Measurements from ENCODE around the gene PLOD3. TPM values are rescaled to one million over a fixed set of nuclear protein-coding genes. Genes with fewer than 3 reads are reported as not detected.

Gene PLOD3
- total RNA-seq, 1 donor from 2014 or later = 161 TPM

DNA sequence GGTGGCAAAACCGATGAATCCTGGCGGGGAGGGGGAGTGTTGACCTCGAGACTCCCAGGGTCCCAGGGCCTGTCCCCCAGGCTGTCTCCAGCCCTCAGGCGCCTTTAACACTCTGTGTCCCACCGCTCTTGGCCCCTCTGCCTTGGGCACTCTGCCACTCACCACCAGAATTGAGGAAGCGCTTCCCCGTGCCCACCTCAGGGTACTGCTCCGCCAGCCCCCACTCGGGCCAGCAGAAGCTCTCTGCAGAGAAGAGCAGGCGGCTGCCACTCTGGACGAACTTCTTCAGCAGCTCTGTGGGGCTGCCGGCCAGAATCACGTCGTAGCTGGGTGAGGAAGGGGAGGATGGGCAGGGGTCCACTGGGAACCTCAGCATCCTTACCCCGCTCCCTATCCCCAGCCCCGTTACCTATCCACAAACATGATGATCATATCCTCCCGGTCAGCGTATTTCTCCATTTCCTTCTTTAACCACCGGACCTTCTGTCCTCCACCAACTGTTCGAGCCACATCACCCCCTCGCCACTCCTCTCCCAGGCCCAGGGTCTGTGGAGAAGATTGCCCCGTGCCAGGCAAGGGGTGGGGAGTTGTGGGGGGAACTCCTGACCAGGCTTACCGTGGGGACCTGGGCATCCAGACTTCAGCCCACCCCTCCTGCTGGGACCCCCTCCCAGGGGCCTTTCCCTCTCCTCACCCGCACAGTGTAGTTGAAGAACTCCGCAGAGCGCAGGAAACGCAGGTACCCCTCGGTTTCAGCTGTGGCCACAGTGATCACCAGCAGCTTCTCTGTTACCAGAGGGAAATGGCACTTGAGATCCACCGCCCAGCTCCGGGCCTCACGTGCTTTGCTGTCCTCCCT lies 1.2 kb downstream of the PLOD3 start:
- DNase-seq (ENCODE audit: low read depth) = no peak
- H4K20me1 ChIP-seq (ENCODE audit: insufficient read depth, low read length) = peaks cover 43% of the 10 kb centered on the region
- Mint-ChIP-seq H3K27me3 (ENCODE audit: low read depth, unreplicated experiment) (no peaks in the 10 kb centered on the region), H3K27ac (ENCODE audit: unreplicated experiment) (peak overlapping the region; percentile 44), H3K4me3 (ENCODE audit: unreplicated experiment) (peak overlapping the region; percentile 99), H3K36me3 (ENCODE audit: low read depth, unreplicated experiment) (peaks cover 11% of the 10 kb centered on the region), H3K9me3 (ENCODE audit: unreplicated experiment) (no peaks in the 10 kb centered on the region), H3K4me1 (ENCODE audit: low read depth, unreplicated experiment) (peaks cover 16% of the 10 kb centered on the region)
- H3K4me2 ChIP-seq (ENCODE audit: low read length) = peak overlapping the region; percentile 85
- H3K79me2 ChIP-seq (ENCODE audit: insufficient read depth, low read length) = peaks cover 57% of the 10 kb centered on the region
- H3K4me1 ChIP-seq (ENCODE audit: insufficient read depth, low read length) = peaks cover 19% of the 10 kb centered on the region
- peak overlapping the region; percentile 86 for H3K27ac ChIP-seq (ENCODE audit: low read depth, low read length)
- H3K4me3 ChIP-seq (ENCODE audit: insufficient read depth, low read depth, low read length) = peak overlapping the region; percentile 87
- no peak for FAIRE-seq
- peak overlapping the region; percentile 69 for H2AFZ ChIP-seq (ENCODE audit: low read depth, low read length)
- no peak for TF ChIP-seq EZH2 (IDR thresholded peaks at IDR 0.05; ENCODE audit: insufficient read depth, low read length)
- TF ChIP-seq, protein P1, sequence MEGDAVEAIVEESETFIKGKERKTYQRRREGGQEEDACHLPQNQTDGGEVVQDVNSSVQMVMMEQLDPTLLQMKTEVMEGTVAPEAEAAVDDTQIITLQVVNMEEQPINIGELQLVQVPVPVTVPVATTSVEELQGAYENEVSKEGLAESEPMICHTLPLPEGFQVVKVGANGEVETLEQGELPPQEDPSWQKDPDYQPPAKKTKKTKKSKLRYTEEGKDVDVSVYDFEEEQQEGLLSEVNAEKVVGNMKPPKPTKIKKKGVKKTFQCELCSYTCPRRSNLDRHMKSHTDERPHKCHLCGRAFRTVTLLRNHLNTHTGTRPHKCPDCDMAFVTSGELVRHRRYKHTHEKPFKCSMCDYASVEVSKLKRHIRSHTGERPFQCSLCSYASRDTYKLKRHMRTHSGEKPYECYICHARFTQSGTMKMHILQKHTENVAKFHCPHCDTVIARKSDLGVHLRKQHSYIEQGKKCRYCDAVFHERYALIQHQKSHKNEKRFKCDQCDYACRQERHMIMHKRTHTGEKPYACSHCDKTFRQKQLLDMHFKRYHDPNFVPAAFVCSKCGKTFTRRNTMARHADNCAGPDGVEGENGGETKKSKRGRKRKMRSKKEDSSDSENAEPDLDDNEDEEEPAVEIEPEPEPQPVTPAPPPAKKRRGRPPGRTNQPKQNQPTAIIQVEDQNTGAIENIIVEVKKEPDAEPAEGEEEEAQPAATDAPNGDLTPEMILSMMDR (IDR thresholded peaks at IDR 0.05; ENCODE audit: insufficient read depth, low read depth, low read length) = no peak
- peak overlapping the region; percentile 84 for H3K9ac ChIP-seq (ENCODE audit: low read length)
- no peaks in the 10 kb centered on the region for H3K9me3 ChIP-seq (ENCODE audit: insufficient read depth, low read depth, low read length)
- peaks cover 7% of the 10 kb centered on the region for H3K36me3 ChIP-seq (ENCODE audit: insufficient read depth, low read length)
- H3K27me3 ChIP-seq (ENCODE audit: insufficient read depth, low read length) = no peaks in the 10 kb centered on the region

DNA sequence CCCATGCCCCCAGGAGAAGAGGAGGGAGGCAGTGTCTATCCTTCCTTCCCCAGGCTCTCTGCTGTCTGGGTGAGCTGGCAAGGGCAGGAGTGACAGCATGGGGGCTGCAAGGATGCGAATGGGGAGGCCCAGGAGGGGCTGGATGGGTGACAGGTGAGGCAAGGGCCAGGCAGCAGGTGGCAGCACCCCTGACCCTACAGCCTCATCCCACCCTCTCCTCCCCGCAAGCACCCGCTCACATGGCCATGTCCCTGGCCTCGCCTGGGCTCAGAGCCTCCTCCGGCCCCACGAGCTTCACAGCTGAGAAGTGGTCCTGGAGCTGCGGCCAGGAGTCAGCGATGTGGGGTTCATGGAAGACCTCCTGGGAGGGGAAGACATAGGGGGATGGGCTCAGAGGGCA lies 5.4 kb downstream of the PLOD3 start:
- FAIRE-seq = no peak
- Histone ChIP-seq H3K27me3 (ENCODE audit: insufficient read depth, low read length) (no peaks in the 10 kb centered on the region), H3K9me3 (ENCODE audit: insufficient read depth, low read depth, low read length) (no peaks in the 10 kb centered on the region), H3K27ac (ENCODE audit: low read depth, low read length) (no peak overlapping the region), H2AFZ (ENCODE audit: low read depth, low read length) (no peak overlapping the region), H3K79me2 (ENCODE audit: insufficient read depth, low read length) (peaks cover 24% of the 10 kb centered on the region), H3K9ac (ENCODE audit: low read length) (no peak overlapping the region), H3K4me1 (ENCODE audit: insufficient read depth, low read length) (peaks cover 19% of the 10 kb centered on the region), H3K36me3 (ENCODE audit: insufficient read depth, low read length) (peaks cover 10% of the 10 kb centered on the region), H3K4me3 (ENCODE audit: insufficient read depth, low read depth, low read length) (no peak overlapping the region), H4K20me1 (ENCODE audit: insufficient read depth, low read length) (peaks cover 41% of the 10 kb centered on the region), H3K4me2 (ENCODE audit: low read length) (no peak overlapping the region)
- H3K27me3 Mint-ChIP-seq (ENCODE audit: low read depth, unreplicated experiment) = no peaks in the 10 kb centered on the region
- no peak overlapping the region for H3K4me3 Mint-ChIP-seq (ENCODE audit: unreplicated experiment)
- H3K27ac Mint-ChIP-seq (ENCODE audit: unreplicated experiment) = no peak overlapping the region
- no peak for DNase-seq (ENCODE audit: low read depth)
- H3K4me1 Mint-ChIP-seq (ENCODE audit: low read depth, unreplicated experiment) = peaks cover 6% of the 10 kb centered on the region
- peaks cover 13% of the 10 kb centered on the region for H3K36me3 Mint-ChIP-seq (ENCODE audit: low read depth, unreplicated experiment)
- H3K9me3 Mint-ChIP-seq (ENCODE audit: unreplicated experiment) = no peaks in the 10 kb centered on the region
- no peak for TF ChIP-seq EZH2 (IDR thresholded peaks at IDR 0.05; ENCODE audit: insufficient read depth, low read length)
- TF ChIP-seq, protein P1 (IDR thresholded peaks at IDR 0.05; ENCODE audit: insufficient read depth, low read depth, low read length) = no peak

DNA sequence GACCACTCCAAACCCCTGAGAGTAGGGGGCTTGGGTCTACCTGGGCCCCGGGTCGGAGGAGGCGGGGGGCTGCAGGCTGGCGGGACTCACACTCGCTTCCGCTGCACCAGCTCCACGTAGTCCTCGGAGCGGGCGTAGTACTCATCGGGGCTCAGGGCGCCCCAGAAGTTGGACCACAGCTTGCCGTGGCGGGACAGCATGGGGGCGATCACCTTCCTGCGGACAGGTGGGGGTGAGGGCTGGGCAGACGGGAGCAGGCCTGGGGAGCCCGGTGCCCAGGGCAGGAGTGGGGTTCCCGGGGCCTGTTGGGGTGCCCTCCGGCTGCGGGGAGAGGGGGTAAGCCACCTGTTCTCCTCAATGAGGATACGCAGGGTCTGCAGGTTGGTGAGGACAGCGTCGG lies 5.9 kb downstream of the PLOD3 start:
- peaks cover 13% of the 10 kb centered on the region for H3K36me3 Mint-ChIP-seq (ENCODE audit: low read depth, unreplicated experiment)

More for the DNA sequence above, 5.9 kb downstream of the PLOD3 start:
- FAIRE-seq = no peak
- TF ChIP-seq, protein P1 (IDR thresholded peaks at IDR 0.05; ENCODE audit: insufficient read depth, low read depth, low read length) = no peak
- TF ChIP-seq EZH2 (IDR thresholded peaks at IDR 0.05; ENCODE audit: insufficient read depth, low read length) = no peak
- Histone ChIP-seq H2AFZ (ENCODE audit: low read depth, low read length) (no peak overlapping the region), H3K27me3 (ENCODE audit: insufficient read depth, low read length) (no peaks in the 10 kb centered on the region), H3K36me3 (ENCODE audit: insufficient read depth, low read length) (peaks cover 10% of the 10 kb centered on the region), H4K20me1 (ENCODE audit: insufficient read depth, low read length) (peaks cover 41% of the 10 kb centered on the region), H3K9me3 (ENCODE audit: insufficient read depth, low read depth, low read length) (no peaks in the 10 kb centered on the region), H3K27ac (ENCODE audit: low read depth, low read length) (no peak overlapping the region), H3K9ac (ENCODE audit: low read length) (no peak overlapping the region), H3K79me2 (ENCODE audit: insufficient read depth, low read length) (peaks cover 19% of the 10 kb centered on the region), H3K4me3 (ENCODE audit: insufficient read depth, low read depth, low read length) (no peak overlapping the region), H3K4me2 (ENCODE audit: low read length) (no peak overlapping the region), H3K4me1 (ENCODE audit: insufficient read depth, low read length) (peaks cover 14% of the 10 kb centered on the region)
- Mint-ChIP-seq H3K27me3 (ENCODE audit: low read depth, unreplicated experiment) (no peaks in the 10 kb centered on the region), H3K27ac (ENCODE audit: unreplicated experiment) (no peak overlapping the region), H3K4me1 (ENCODE audit: low read depth, unreplicated experiment) (peaks cover 6% of the 10 kb centered on the region), H3K9me3 (ENCODE audit: unreplicated experiment) (no peaks in the 10 kb centered on the region), H3K4me3 (ENCODE audit: unreplicated experiment) (no peak overlapping the region)
- no peak for DNase-seq (ENCODE audit: low read depth)
